Smooth muscle cell (in vitro differentiated cells): Measurements from ENCODE around the gene ATP6V0E2. TPM values are rescaled to one million over a fixed set of nuclear protein-coding genes. Genes with fewer than 3 reads are reported as not detected.
A peak's percentile ranks its signal among the peaks of the same experiment; 100 is the strongest.

Experiments used
- DNase-seq: peaks from one replicate; lab custom pipeline; 2025; ENCODE audit not compliant: unreplicated experiment; lab: John Stamatoyannopoulos, UW
- H2AFZ ChIP-seq: fragments of 200-600 bp; sonication (generic); 2 replicates; pipeline ENCODE4 v1.6.0; 2016; ENCODE audit warnings: antibody characterized with exemption, low read depth, mild to moderate bottlenecking
- H3F3A ChIP-seq: fragments of 200-600 bp; sonication (generic); 2 replicates; pipeline ENCODE4 v1.6.0; 2017; ENCODE audit warnings: antibody characterized with exemption, low read depth
- H3K27ac ChIP-seq: fragments of 200-600 bp; sonication (generic); 2 replicates; pipeline ENCODE4 v1.5.1; 2016; ENCODE audit warnings: low read depth, mild to moderate bottlenecking
- H3K27me3 ChIP-seq: fragments of 200-600 bp; sonication (generic); 2 replicates; pipeline ENCODE4 v1.6.1; 2016; ENCODE audit warnings: low read depth, mild to moderate bottlenecking
- H3K36me3 ChIP-seq: fragments of 200-600 bp; sonication (generic); 2 replicates; pipeline ENCODE4 v1.5.1; 2016; ENCODE audit warnings: low read depth
- H3K4me1 ChIP-seq: fragments of 200-600 bp; sonication (generic); 2 replicates; pipeline ENCODE4 v1.5.1; 2016; ENCODE audit warnings: low read depth
- H3K4me2 ChIP-seq: fragments of 200-600 bp; sonication (generic); 2 replicates; pipeline ENCODE4 v1.6.0; 2016; ENCODE audit warnings: mild to moderate bottlenecking
- H3K4me3 ChIP-seq: fragments of 200-600 bp; sonication (generic); 2 replicates; pipeline ENCODE4 v1.5.1; 2016; ENCODE audit warnings: mild to moderate bottlenecking
- H3K79me2 ChIP-seq: fragments of 200-600 bp; sonication (generic); 2 replicates; pipeline ENCODE4 v1.6.0; 2016; ENCODE audit warnings: low read depth, mild to moderate bottlenecking
- H3K9ac ChIP-seq: fragments of 200-600 bp; sonication (generic); 2 replicates; pipeline ENCODE4 v1.6.0; 2016; ENCODE audit warnings: low read depth
- H3K9me3 ChIP-seq: fragments of 200-600 bp; sonication (generic); replicated peaks from 2 replicates; pipeline ENCODE4 v1.5.1; 2016; ENCODE audit warnings: low read depth
- H4K20me1 ChIP-seq: fragments of 200-600 bp; sonication (generic); 2 replicates; pipeline ENCODE4 v1.6.0; 2016; ENCODE audit warnings: low read depth
- WGBS: methylation state at CpG from one replicate; pipeline ENCODE4 v1.1.7; 2016; ENCODE audit warnings: low lambda C conversion rate; 5-methylcytosine and 5-hydroxymethylcytosine counted together
- polyA plus RNA-seq: library from polyadenylated mRNA; unstranded; fragments of >200 nt; fragmentation: Nextera tagmentation; extraction: Ambion mirVana; gene quantifications from 2 replicates; pipeline ENCODE4 v1.2.1, GENCODE V29; 2016
- total RNA-seq: library from RNA; depleted of rRNA; stranded (reverse); fragments of >200 nt; gene quantifications from 2 replicates; pipeline ENCODE4 v1.2.3, GENCODE V29; 2014
- TF ChIP-seq, protein P1 (sequence below): fragments of 200-600 bp; sonication (generic); IDR thresholded peaks from 2 replicates; pipeline ENCODE4 v1.5.1; 2017; ENCODE audit warnings: borderline replicate concordance, mild to moderate bottlenecking, antibody characterized with exemption; ENCODE audit not compliant: insufficient read depth, poor library complexity, severe bottlenecking

Gene ATP6V0E2
- total and polyA plus RNA-seq, 2 experiments from 2014 or later: 4.6 TPM

DNA sequence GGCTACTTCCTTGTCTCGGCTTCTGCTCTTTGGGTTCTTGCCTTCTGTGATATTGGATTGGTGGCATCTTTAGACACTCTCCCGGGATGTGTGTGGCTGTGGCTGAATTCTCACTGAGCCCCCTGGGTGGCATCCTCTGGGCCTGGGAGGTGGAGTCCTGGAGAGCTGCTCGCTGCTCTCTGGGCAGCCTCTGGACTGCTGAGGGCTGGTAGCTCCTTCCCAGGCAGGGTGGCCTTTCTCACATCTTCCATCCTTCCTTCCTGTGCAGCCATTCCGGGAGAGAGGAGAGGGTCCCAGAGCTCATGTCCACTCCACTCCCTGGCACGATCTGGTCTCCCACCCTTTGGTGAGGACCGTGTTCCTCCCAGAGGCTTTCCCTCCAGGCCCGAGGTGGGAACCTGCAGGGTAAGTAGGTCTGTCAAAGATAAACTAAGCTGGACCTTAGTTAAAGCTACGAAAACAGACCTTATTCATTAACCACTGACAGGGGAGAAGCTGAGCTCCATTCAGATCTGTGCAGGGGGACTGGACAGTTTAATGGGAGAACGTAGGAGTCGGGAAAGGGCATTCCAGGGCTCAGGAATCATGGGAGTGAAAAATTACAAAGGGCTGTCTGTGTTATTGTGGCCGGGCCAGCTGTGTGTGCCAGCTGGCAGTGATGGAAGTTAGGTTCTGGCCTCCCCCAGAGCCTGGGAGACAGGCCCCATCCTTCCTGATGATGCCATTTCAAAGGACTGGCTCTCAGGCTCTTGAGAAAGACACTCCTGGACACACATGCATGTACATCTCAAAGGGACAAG, 8.7 kb downstream of the ATP6V0E2 start:
- H3K4me3 ChIP-seq: no peak overlapping the region
- no peaks in the 10 kb centered on the region for H4K20me1 ChIP-seq
- H3K9ac ChIP-seq: no peak overlapping the region
- H3F3A ChIP-seq: no peaks in the 10 kb centered on the region
- H3K4me2 ChIP-seq: no peak overlapping the region
- H3K79me2 ChIP-seq: no peaks in the 10 kb centered on the region
- DNase-seq: no peak
- no peak overlapping the region for H2AFZ ChIP-seq
- TF ChIP-seq, protein P1, sequence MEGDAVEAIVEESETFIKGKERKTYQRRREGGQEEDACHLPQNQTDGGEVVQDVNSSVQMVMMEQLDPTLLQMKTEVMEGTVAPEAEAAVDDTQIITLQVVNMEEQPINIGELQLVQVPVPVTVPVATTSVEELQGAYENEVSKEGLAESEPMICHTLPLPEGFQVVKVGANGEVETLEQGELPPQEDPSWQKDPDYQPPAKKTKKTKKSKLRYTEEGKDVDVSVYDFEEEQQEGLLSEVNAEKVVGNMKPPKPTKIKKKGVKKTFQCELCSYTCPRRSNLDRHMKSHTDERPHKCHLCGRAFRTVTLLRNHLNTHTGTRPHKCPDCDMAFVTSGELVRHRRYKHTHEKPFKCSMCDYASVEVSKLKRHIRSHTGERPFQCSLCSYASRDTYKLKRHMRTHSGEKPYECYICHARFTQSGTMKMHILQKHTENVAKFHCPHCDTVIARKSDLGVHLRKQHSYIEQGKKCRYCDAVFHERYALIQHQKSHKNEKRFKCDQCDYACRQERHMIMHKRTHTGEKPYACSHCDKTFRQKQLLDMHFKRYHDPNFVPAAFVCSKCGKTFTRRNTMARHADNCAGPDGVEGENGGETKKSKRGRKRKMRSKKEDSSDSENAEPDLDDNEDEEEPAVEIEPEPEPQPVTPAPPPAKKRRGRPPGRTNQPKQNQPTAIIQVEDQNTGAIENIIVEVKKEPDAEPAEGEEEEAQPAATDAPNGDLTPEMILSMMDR: no peak
- no peaks in the 10 kb centered on the region for H3K4me1 ChIP-seq
- no peaks in the 10 kb centered on the region for H3K27me3 ChIP-seq
- no peaks in the 10 kb centered on the region for H3K9me3 ChIP-seq
- H3K27ac ChIP-seq: no peak overlapping the region
- WGBS: 90% methylated on average over 11 of the region's 11 CpGs
- H3K36me3 ChIP-seq: no peaks in the 10 kb centered on the region

DNA sequence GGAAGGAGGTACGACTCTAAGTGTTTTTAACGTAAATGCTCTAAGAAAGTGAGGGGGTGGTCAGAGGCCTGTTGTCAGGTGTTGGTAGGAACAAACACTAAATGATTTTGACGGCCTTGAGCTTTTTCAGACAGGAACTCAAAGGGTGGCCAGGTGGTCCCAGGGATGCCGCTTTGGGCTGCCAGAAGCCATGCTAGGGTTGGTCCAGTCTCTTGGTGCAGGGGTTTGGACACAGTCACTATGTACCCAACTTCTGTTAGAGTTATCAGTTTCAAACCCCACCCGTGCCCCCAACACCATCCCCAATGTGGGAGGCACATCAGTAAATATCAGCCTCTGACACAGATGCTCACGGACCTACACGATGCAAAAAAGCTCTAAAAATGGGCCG, 9.3 kb downstream of the ATP6V0E2 start:
- 63% methylated on average over 8 of the region's 8 CpGs for WGBS
- no peaks in the 10 kb centered on the region for H3K9me3 ChIP-seq
- no peak overlapping the region for H3K4me3 ChIP-seq
- H3K27me3 ChIP-seq: no peaks in the 10 kb centered on the region
- H3K79me2 ChIP-seq: no peaks in the 10 kb centered on the region
- H3K27ac ChIP-seq: no peak overlapping the region
- no peaks in the 10 kb centered on the region for H3K4me1 ChIP-seq
- H4K20me1 ChIP-seq: no peaks in the 10 kb centered on the region
- TF ChIP-seq, protein P1: no peak
- H3K9ac ChIP-seq: no peak overlapping the region
- no peak overlapping the region for H3K4me2 ChIP-seq
- no peak for DNase-seq
- H3F3A ChIP-seq: no peaks in the 10 kb centered on the region
- no peaks in the 10 kb centered on the region for H3K36me3 ChIP-seq
- no peak overlapping the region for H2AFZ ChIP-seq

DNA sequence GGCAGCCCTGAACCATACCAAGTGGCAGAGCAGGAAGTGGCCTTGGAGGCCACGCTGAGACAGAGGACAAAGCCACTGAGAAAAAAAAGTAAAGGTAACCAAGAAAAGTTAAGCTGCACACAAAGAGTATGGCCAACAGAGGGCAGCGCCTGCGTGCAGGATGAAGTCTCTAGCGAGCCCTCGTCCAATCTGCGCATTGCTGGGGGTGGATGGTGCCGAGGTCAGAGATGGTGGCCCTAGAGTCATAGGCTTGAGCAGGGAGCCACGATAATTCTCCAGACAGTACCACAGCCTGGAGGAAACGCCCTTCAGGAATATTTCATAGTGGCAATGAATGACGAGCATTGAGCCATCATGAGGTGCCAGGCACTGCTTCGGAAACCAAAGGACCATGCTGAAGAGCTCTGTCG, 9.7 kb downstream of the ATP6V0E2 start:
- Histone ChIP-seq H2AFZ (no peak overlapping the region), H3F3A (no peaks in the 10 kb centered on the region), H3K9ac (no peak overlapping the region), H3K36me3 (no peaks in the 10 kb centered on the region), H3K9me3 (no peaks in the 10 kb centered on the region), H3K27ac (no peak overlapping the region), H3K79me2 (no peaks in the 10 kb centered on the region), H3K4me2 (no peak overlapping the region), H3K4me3 (no peak overlapping the region), H3K4me1 (no peaks in the 10 kb centered on the region), H3K27me3 (no peaks in the 10 kb centered on the region), H4K20me1 (no peaks in the 10 kb centered on the region)
- WGBS: 41% methylated on average over 12 of the region's 12 CpGs
- TF ChIP-seq, protein P1: peak; percentile 46
- no peak for DNase-seq

DNA sequence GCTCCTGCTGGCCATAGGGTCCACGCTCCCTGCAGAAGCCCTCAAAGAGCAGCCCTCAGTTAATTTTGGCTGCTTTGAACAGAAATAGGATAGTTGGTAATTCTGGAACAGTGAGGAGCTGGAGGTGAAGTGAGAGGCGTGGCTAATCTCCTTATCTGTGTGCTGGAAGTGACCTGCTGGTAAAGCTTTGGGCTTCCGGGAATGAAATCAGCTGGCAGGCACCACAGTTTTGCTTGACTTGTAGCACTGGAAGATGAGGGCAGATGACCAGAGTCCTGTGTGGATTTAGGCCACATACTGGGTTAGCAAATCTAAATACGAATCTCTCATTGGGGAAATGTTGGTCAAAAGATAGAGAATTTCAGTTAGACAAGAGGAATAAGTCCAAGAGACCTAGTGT, 10.2 kb downstream of the ATP6V0E2 start:
- Histone ChIP-seq H4K20me1 (no peaks in the 10 kb centered on the region), H3K4me2 (no peak overlapping the region), H3K36me3 (no peaks in the 10 kb centered on the region), H3K27me3 (no peaks in the 10 kb centered on the region), H3K27ac (no peak overlapping the region), H3K4me3 (no peak overlapping the region), H3K9ac (no peak overlapping the region), H3F3A (no peaks in the 10 kb centered on the region), H3K79me2 (no peaks in the 10 kb centered on the region), H3K9me3 (no peaks in the 10 kb centered on the region), H3K4me1 (no peaks in the 10 kb centered on the region), H2AFZ (no peak overlapping the region)
- 82% methylated on average over 4 of the region's 4 CpGs for WGBS
- no peak for DNase-seq
- TF ChIP-seq, protein P1: no peak
